GM18499 (cell line): ENCODE measurements around the gene PCDHA1.

ENCODE experiments used
- ATAC-seq: cut with Tn5 transposase; IDR thresholded peaks from one replicate; pipeline ENCODE4 v1.9.1; 2021; ENCODE audit warnings: moderate number of reproducible peaks; ENCODE audit not compliant: insufficient read depth, unreplicated experiment

The PCDHA1 gene

GRCh38 chr5:140978260-140978659, 192.3 kb downstream of the PCDHA1 start:
- no peak for ATAC-seq

- no peak for ATAC-seq
These were observed 193.0 kb downstream of the PCDHA1 start for GRCh38 chr5:140978983-140979382.

GRCh38 chr5:140982083-140982716, 196.3 kb downstream of the PCDHA1 start:
- no peak for ATAC-seq

GRCh38 chr5:140986117-140986521, 200.2 kb downstream of the PCDHA1 start:
- no peak for ATAC-seq

- ATAC-seq: no peak
These were observed 202.2 kb downstream of the PCDHA1 start for GRCh38 chr5:140988100-140988499.

- no peak for ATAC-seq
These were observed 202.7 kb downstream of the PCDHA1 start for GRCh38 chr5:140988608-140989007.

- no peak for ATAC-seq
These were observed 203.5 kb downstream of the PCDHA1 start for GRCh38 chr5:140989254-140990020.

- ATAC-seq: no peak
These were observed 206.9 kb downstream of the PCDHA1 start for GRCh38 chr5:140992828-140993227.

GRCh38 chr5:140996060-140996459, 210.1 kb downstream of the PCDHA1 start:
- no peak for ATAC-seq

- ATAC-seq: no peak
These were observed 213.0 kb downstream of the PCDHA1 start for GRCh38 chr5:140998921-140999410.

- no peak for ATAC-seq
These were observed 215.5 kb downstream of the PCDHA1 start for GRCh38 chr5:141001446-141001843.

GRCh38 chr5:141001844-141002604, 216.1 kb downstream of the PCDHA1 start:
- no peak for ATAC-seq

- ATAC-seq: no peak
These were observed 216.6 kb downstream of the PCDHA1 start for GRCh38 chr5:141002605-141002965.

GRCh38 chr5:141003031-141003430, 217.1 kb downstream of the PCDHA1 start:
- ATAC-seq: no peak

- ATAC-seq: no peak
These were observed 218.1 kb downstream of the PCDHA1 start for GRCh38 chr5:141003791-141004611.

GRCh38 chr5:141007791-141008190, 221.9 kb downstream of the PCDHA1 start:
- no peak for ATAC-seq

- ATAC-seq: no peak
These were observed 224.3 kb downstream of the PCDHA1 start for GRCh38 chr5:141010047-141010793.

GRCh38 chr5:141017943-141018342, 232.0 kb downstream of the PCDHA1 start:
- ATAC-seq: no peak

- ATAC-seq: no peak
These were observed 236.4 kb downstream of the PCDHA1 start for GRCh38 chr5:141022384-141022783.

GRCh38 chr5:141031006-141031405, 245.1 kb downstream of the PCDHA1 start:
- no peak for ATAC-seq
